HCT116 (cell line): ENCODE data around the gene KRTAP1-3. TPM values are rescaled to one million over a fixed set of nuclear protein-coding genes. Genes with fewer than 3 reads are reported as not detected.

Source experiments
- ATAC-seq: fragments of 200-7000 bp; cut with Tn5 transposase; 2 replicates; pipeline ENCODE4 v1.9.1; 2020; ENCODE audit warnings: mild to moderate bottlenecking, moderate library complexity
- BruUV-seq: library from RNA; stranded (reverse); fragments of 400-500 nt; replicated peaks from 2 replicates; lab custom pipeline; 2021; lab: Mats Ljungman, UMichigan
- CTCF ChIA-PET: fragments of 300-600 bp; sonication (Branson Sonifier 250); formaldehyde crosslinking; loops from one replicate; lab custom pipeline; 2021; ENCODE audit warnings: antibody characterized with exemption; lab: Charles Lee
- POLR2A ChIA-PET: fragments of 300-600, 350-600 bp; sonication (Branson Sonifier 250); formaldehyde crosslinking; loops from one replicate; lab custom pipeline; 2021; ENCODE audit warnings: antibody characterized with exemption; lab: Charles Lee
- RAD21 ChIA-PET, 2 experiments: fragments of 300-600 bp; sonication (Branson Sonifier 250); formaldehyde crosslinking; loops; one replicate each; lab custom pipeline; 2023; ENCODE audit warnings: low total read pairs in 2 of 2; ENCODE audit not compliant: uncharacterized antibody in 2 of 2, unreplicated experiment in 2 of 2, low non-redundant PET in 1 of 2; lab: Charles Lee
- DNase-seq: peaks from one replicate; pipeline ENCODE4 v3.0.0-alpha.2; 2010; ENCODE audit warnings: low read depth, low spot score
- H2AFZ ChIP-seq: fragments of 200-600 bp; shearing (Covaris generic), sonication (generic); 2 replicates; pipeline ENCODE4 v1.6.1; 2017; ENCODE audit warnings: low read depth, mixed run types, mixed read lengths, antibody characterized with exemption, low read length; ENCODE audit not compliant: poor library complexity, severe bottlenecking
- H3K27ac ChIP-seq: 2 replicates; pipeline ENCODE4 v1.5.1; 2012; ENCODE audit warnings: low read depth, low read length
- H3K27me3 ChIP-seq: fragments of 200-600 bp; sonication (generic); 2 replicates; pipeline ENCODE4 v1.6.1; 2016; ENCODE audit warnings: mixed run types, low read length, mixed read lengths; ENCODE audit not compliant: insufficient read depth
- H3K36me3 ChIP-seq, 2 experiments: fragments of 200-500 bp in 1 of 2; fragments of 200-600 bp in 1 of 2; sonication (Bioruptor generic) in 1 of 2; sonication (generic) in 1 of 2; 2 replicates each; pipeline versions ENCODE4 v1.5.1 to v1.6.1; 2014 to 2016; ENCODE audit warnings: low read length in 2 of 2, inconsistent platforms in 1 of 2, mixed read lengths in 1 of 2, mixed run types in 1 of 2; ENCODE audit not compliant: insufficient read depth in 2 of 2, control insufficient read depth in 1 of 2
- H3K4me1 ChIP-seq, 2 experiments: fragments of 200-600 bp in 1 of 2; sonication (generic) in 1 of 2; 2 replicates each; pipeline versions ENCODE4 v1.5.1 to v1.6.1; 2012 to 2017; ENCODE audit warnings: low read length in 2 of 2, inconsistent platforms in 1 of 2, mild to moderate bottlenecking in 1 of 2, mixed read lengths in 1 of 2, mixed run types in 1 of 2, moderate library complexity in 1 of 2; ENCODE audit not compliant: insufficient read depth in 2 of 2, control insufficient read depth in 1 of 2
- H3K4me2 ChIP-seq: fragments of 200-600 bp; sonication (generic); 2 replicates; pipeline ENCODE4 v1.6.1; 2017; ENCODE audit warnings: mixed run types, low read length, mixed read lengths
- H3K4me3 ChIP-seq, 2 experiments: fragments of 200-600 bp in 1 of 2; sonication (generic) in 1 of 2; replicated peaks in 1 of 2; 2 replicates each; pipeline ENCODE4 v1.5.1; 2011 to 2016; ENCODE audit warnings: low read length in 2 of 2, control low read depth in 1 of 2, low read depth in 1 of 2, mild to moderate bottlenecking in 1 of 2, mixed read lengths in 1 of 2, mixed run types in 1 of 2
- H3K79me2 ChIP-seq: fragments of 200-600 bp; sonication (generic); 2 replicates; pipeline ENCODE4 v1.6.1; 2017; ENCODE audit warnings: mild to moderate bottlenecking, mixed run types, low read length, moderate library complexity, mixed read lengths; ENCODE audit not compliant: insufficient read depth
- H3K9ac ChIP-seq: fragments of 200-600 bp; sonication (generic); 2 replicates; pipeline ENCODE4 v1.6.1; 2016; ENCODE audit warnings: low read length, mixed read lengths
- H3K9me2 ChIP-seq: fragments of 200-600 bp; sonication (generic), shearing (Covaris generic); 2 replicates; pipeline ENCODE4 v1.6.1; 2017; ENCODE audit warnings: mixed run types, mild to moderate bottlenecking, moderate library complexity; ENCODE audit not compliant: insufficient read depth
- H3K9me3 ChIP-seq, 2 experiments: fragments of 200-500 bp in 1 of 2; fragments of 200-600 bp in 1 of 2; sonication (Bioruptor generic) in 1 of 2; sonication (generic) in 1 of 2; 2 replicates each; pipeline ENCODE4 v1.6.1; 2014 to 2017; ENCODE audit warnings: low read length in 2 of 2, mixed read lengths in 2 of 2, inconsistent platforms in 1 of 2, low read depth in 1 of 2, mild to moderate bottlenecking in 1 of 2, mixed run types in 1 of 2, moderate library complexity in 1 of 2; ENCODE audit not compliant: control insufficient read depth in 1 of 2, insufficient read depth in 1 of 2
- H4K20me1 ChIP-seq: fragments of 200-600 bp; sonication (generic), shearing (Covaris generic); 2 replicates; pipeline ENCODE4 v1.6.1; 2017; ENCODE audit warnings: mixed run types, mild to moderate bottlenecking, moderate library complexity; ENCODE audit not compliant: insufficient read depth
- ATF3 ChIP-seq: IDR thresholded peaks from 2 replicates; pipeline ENCODE4 v1.6.1; 2012
- CTCF ChIP-seq, 3 experiments: fragments of 200-600 bp in 1 of 3; sonication (generic) in 1 of 3; IDR thresholded peaks in 2 of 3; conservative IDR thresholded peaks in 1 of 3; 2 replicates each; pipeline ENCODE4 v1.5.1; 2012 to 2017; ENCODE audit warnings: low read depth in 2 of 3, low read length in 2 of 3, antibody characterized with exemption in 1 of 3, borderline replicate concordance in 1 of 3, control low read depth in 1 of 3, mild to moderate bottlenecking in 1 of 3, mixed read lengths in 1 of 3, mixed run types in 1 of 3, moderate library complexity in 1 of 3; ENCODE audit not compliant: insufficient read depth in 1 of 3
- ELF1 ChIP-seq: IDR thresholded peaks from 2 replicates; pipeline ENCODE4 v1.6.1; 2012; ENCODE audit warnings: low read depth, borderline replicate concordance
- FOSL1 ChIP-seq: IDR thresholded peaks from 2 replicates; pipeline ENCODE4 v1.6.1; 2012; ENCODE audit warnings: low read depth
- POLR2A ChIP-seq: IDR thresholded peaks from 2 replicates; pipeline ENCODE4 v1.7.0; 2011; ENCODE audit warnings: borderline replicate concordance; ENCODE audit not compliant: insufficient read depth, insufficient read length; ENCODE audit errors: extremely low read depth
- POLR2AphosphoS5 ChIP-seq: IDR thresholded peaks from 2 replicates; pipeline ENCODE4 v1.6.1; 2011; ENCODE audit warnings: mild to moderate bottlenecking, low read depth, low read length, moderate library complexity
- RAD21 ChIP-seq: IDR thresholded peaks from 2 replicates; pipeline ENCODE4 v1.6.1; 2012; ENCODE audit warnings: low read depth, mild to moderate bottlenecking
- REST ChIP-seq: IDR thresholded peaks from 2 replicates; pipeline ENCODE4 v1.6.1; 2012; ENCODE audit warnings: low read depth
- YY1 ChIP-seq: IDR thresholded peaks from 2 replicates; pipeline ENCODE4 v1.6.1; 2011; ENCODE audit warnings: low read length, low read depth, moderate library complexity, mild to moderate bottlenecking; ENCODE audit not compliant: insufficient replicate concordance; ENCODE audit errors: extremely low read depth
- ZNF274 ChIP-seq: fragments of 200-500 bp; sonication (Bioruptor generic); IDR thresholded peaks from 2 replicates; pipeline ENCODE4 v1.6.1; 2014; ENCODE audit warnings: mild to moderate bottlenecking, low read depth, low read length, inconsistent platforms
- intact Hi-C: fragments of 100-400 bp; cut with micrococcal nuclease; formaldehyde crosslinking; loops from 2 replicates; pipeline ENCODE4 v1.10.0; 2022
- total RNA-seq: library from RNA; stranded (reverse); gene quantifications from one replicate; pipeline ENCODE4 v1.2.1, GENCODE V29; 2021; ENCODE audit not compliant: unreplicated experiment

Gene KRTAP1-3
- total RNA-seq, 1 experiment from 2014 or later, result not detected

GRCh38 chr17:41002814-41003213, 31.9 kb downstream of the KRTAP1-3 start:
- H3K9me3 ChIP-seq, result no peaks in the 10 kb centered on the region
- no peak for TF ChIP-seq POLR2A
- TF ChIP-seq FOSL1, result no peak
- TF ChIP-seq RAD21, result no peak
- no peak for TF ChIP-seq ZNF274
- no peak for TF ChIP-seq ELF1
- TF ChIP-seq YY1, result no peak
- TF ChIP-seq POLR2AphosphoS5, result no peak
- no peak for TF ChIP-seq ATF3
- no peak for TF ChIP-seq CTCF (IDR thresholded peaks at IDR 0.05 in 2 of 3, conservative IDR thresholded peaks at IDR 0.05 in 1 of 3; ENCODE audit: borderline replicate concordance in 1 of 3, insufficient read depth in 1 of 3, low read depth in 2 of 3, low read length in 2 of 3)
- no peak for TF ChIP-seq REST
- TF ChIP-seq, all 23 proteins: peak for 0
- H4K20me1 ChIP-seq, result no peaks in the 10 kb centered on the region
- BruUV-seq, result no TSS peak
- no peaks in the 10 kb centered on the region for H3K27me3 ChIP-seq
- peak overlapping the region; percentile 3 for H2AFZ ChIP-seq
- CTCF ChIA-PET, result no interaction called here
- H3K27ac ChIP-seq, result no peak overlapping the region
- H3K4me2 ChIP-seq, result no peak overlapping the region
- DNase-seq (no peak), ATAC-seq (no peak)
- POLR2A ChIA-PET, result no interaction called here
- H3K36me3 ChIP-seq, result no peaks in the 10 kb centered on the region
- H3K4me3 ChIP-seq, result no peak overlapping the region
- H3K9me2 ChIP-seq, result no peaks in the 10 kb centered on the region
- H3K9ac ChIP-seq, result no peak overlapping the region
- H3K4me1 ChIP-seq, result no peaks in the 10 kb centered on the region; a peak in 1 of 4 replicates
- intact Hi-C loops, result no loop called here
- RAD21 ChIA-PET, result no interaction called here
- H3K79me2 ChIP-seq, result no peaks in the 10 kb centered on the region
